Muscle layer of colon (tissue), 2 donors: ENCODE data around the gene UNCX.

Experiments
- H3K27ac ChIP-seq: one replicate; pipeline ENCODE4 v1.7.0; 2013; ENCODE audit warnings: low read depth, mild to moderate bottlenecking, low read length, moderate library complexity
- H3K27me3 ChIP-seq, 2 donors: one replicate each; pipeline ENCODE4 v1.7.0; 2013; ENCODE audit warnings: low read length in 2 of 2, mild to moderate bottlenecking in 2 of 2; ENCODE audit not compliant: insufficient read depth in 2 of 2, control insufficient read depth in 1 of 2
- H3K36me3 ChIP-seq: one replicate; pipeline ENCODE4 v1.7.0; 2013; ENCODE audit warnings: mild to moderate bottlenecking, low read length; ENCODE audit not compliant: insufficient read depth
- H3K4me1 ChIP-seq: one replicate; pipeline ENCODE4 v1.7.0; 2013; ENCODE audit warnings: mild to moderate bottlenecking, low read length; ENCODE audit not compliant: insufficient read depth
- H3K4me3 ChIP-seq, 2 donors: one replicate each; pipeline ENCODE4 v1.7.0; 2013; ENCODE audit warnings: low read length in 2 of 2, low read depth in 1 of 2, mild to moderate bottlenecking in 1 of 2, moderate library complexity in 1 of 2
- H3K9ac ChIP-seq: one replicate; pipeline ENCODE4 v1.7.0; 2013; ENCODE audit warnings: low read length
- H3K9me3 ChIP-seq: one replicate; pipeline ENCODE4 v1.7.0; 2013; ENCODE audit warnings: mild to moderate bottlenecking, low read length
- donor health status: abdominal sarcoma.
- donor health status: Adenocarcinoma of cecum.

The UNCX gene

DNA sequence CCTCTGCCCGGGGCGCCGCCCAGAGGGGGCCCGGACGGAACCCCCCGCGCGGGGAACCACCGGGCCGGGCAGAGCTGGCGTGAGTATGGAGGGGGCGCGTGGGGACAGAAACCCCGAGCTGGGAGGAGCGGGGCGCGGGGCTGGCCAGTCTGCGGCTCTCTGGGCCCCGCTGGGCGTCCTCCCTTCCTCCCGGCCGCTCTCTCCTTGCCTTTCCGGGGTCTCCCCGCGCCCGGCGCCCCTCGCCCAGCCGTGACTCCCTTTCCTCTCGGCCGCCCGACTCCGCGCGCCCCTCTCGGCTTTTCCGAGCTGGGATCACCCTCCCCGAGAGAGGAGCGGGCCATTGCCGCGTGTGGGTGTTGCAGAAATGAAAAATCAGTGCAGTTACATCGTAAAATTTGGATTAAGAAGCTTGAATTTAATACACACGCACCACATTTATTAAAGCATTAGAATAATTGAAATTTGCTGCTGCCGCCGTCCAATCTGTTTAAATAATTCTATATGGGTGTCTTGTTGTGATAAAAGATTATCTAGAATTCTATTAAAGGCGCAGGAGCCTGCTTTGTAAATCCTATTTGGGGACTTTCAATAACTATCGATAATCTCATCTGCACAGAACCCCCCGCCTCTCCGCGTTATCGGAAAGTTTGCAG lies 9.1 kb downstream of the UNCX start:
- Histone ChIP-seq H3K4me1 (no peaks in the 10 kb centered on the region), H3K27me3 (peaks cover 80 to 98% of the 10 kb centered on the region in 2 donors), H3K9ac (no peak overlapping the region), H3K27ac (no peak overlapping the region), H3K36me3 (no peaks in the 10 kb centered on the region), H3K4me3 (no peak overlapping the region), H3K9me3 (no peaks in the 10 kb centered on the region)

DNA sequence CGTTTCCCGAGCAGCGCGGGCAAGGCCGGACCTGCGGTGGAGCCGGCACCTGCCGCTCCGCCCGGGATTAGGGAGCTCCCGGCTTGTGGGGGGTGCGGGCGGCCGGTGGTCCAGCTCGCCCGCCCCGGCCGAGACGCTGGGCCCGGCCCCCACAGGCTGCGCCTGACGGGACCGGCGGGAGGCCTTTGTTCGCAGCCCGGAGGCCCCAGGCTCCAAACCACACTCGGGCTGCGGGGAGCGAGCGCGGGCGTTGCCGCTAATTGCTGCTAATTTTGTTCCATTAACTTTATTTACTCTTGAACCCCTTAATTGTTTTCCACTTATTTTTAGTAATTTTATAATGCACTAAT lies 9.6 kb downstream of the UNCX start:
- Histone ChIP-seq H3K27me3 (peaks cover 77 to 99% of the 10 kb centered on the region in 2 donors), H3K4me1 (no peaks in the 10 kb centered on the region)

GRCh38 chr7:1242606-1243289 lies 10.1 kb downstream of the UNCX start:
- H3K4me3 ChIP-seq = no peak overlapping the region
- H3K9me3 ChIP-seq = no peaks in the 10 kb centered on the region
- no peaks in the 10 kb centered on the region for H3K4me1 ChIP-seq
- no peak overlapping the region for H3K27ac ChIP-seq
- H3K27me3 ChIP-seq = peaks cover 74 to 99% of the 10 kb centered on the region in 2 donors
- H3K9ac ChIP-seq = no peak overlapping the region
- no peaks in the 10 kb centered on the region for H3K36me3 ChIP-seq

More for the DNA sequence above, 9.6 kb downstream of the UNCX start:
- Histone ChIP-seq H3K27ac (no peak overlapping the region), H3K9me3 (no peaks in the 10 kb centered on the region), H3K4me3 (no peak overlapping the region), H3K36me3 (no peaks in the 10 kb centered on the region), H3K9ac (no peak overlapping the region)

- H3K27ac ChIP-seq = no peak overlapping the region
- H3K4me1 ChIP-seq = no peaks in the 10 kb centered on the region
- H3K9ac ChIP-seq = no peak overlapping the region
- no peaks in the 10 kb centered on the region for H3K36me3 ChIP-seq
- H3K27me3 ChIP-seq = peaks cover 74 to 99% of the 10 kb centered on the region in 2 donors
- H3K4me3 ChIP-seq = no peak overlapping the region
- H3K9me3 ChIP-seq = no peaks in the 10 kb centered on the region
These were observed 10.8 kb downstream of the UNCX start for GRCh38 chr7:1243290-1243963.

GRCh38 chr7:1243964-1244416 lies 11.3 kb downstream of the UNCX start:
- Histone ChIP-seq H3K27me3 (peaks cover 73 to 98% of the 10 kb centered on the region in 2 donors), H3K4me1 (no peaks in the 10 kb centered on the region), H3K4me3 (no peak overlapping the region), H3K36me3 (no peaks in the 10 kb centered on the region), H3K9me3 (no peaks in the 10 kb centered on the region), H3K9ac (no peak overlapping the region), H3K27ac (no peak overlapping the region)

DNA sequence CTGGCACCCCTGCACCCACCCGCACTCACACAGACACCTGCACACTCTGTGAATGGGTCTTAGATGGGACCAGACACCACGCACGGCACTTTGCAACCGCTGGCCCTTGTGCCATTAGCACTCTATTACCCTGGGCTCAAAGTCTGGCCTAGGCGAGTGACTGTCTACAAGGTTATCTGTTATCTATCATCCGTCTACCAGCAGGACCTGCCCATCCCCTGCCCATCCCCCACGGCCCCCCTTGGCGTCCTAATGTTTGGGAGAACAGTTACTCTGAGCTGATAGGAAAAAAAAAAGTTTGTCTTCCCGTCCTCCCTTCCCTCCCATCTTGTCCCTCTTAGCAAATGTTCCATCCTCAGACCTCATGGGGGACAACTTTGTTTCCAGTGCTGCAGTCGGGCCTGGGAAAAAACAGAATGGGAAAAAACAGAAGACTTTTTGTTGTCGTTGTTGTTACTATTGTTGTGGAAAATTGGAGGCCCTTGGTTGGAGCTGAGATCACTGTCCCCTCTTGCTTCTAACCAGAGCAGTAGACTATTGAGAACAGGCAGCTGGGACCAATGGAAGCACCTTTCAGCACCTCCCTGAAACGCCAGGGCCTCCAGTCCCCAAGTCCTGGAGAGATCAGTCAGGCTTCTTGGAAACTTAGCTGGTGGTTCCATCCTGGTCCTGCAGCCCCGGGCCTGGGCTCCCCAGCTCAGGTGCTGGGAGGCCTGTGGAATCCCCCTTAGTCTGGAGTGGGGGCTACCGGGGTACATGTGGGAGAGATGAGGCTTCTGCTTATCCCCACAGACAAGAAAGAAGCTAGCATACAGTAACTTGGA lies 12.2 kb downstream of the UNCX start:
- peaks cover 64 to 95% of the 10 kb centered on the region in 2 donors for H3K27me3 ChIP-seq
- H3K27ac ChIP-seq = no peak overlapping the region
- no peak overlapping the region for H3K9ac ChIP-seq
- H3K36me3 ChIP-seq = no peaks in the 10 kb centered on the region
- no peaks in the 10 kb centered on the region for H3K9me3 ChIP-seq
- H3K4me1 ChIP-seq = no peaks in the 10 kb centered on the region
- no peak overlapping the region for H3K4me3 ChIP-seq

GRCh38 chr7:1245524-1246050 lies 12.9 kb downstream of the UNCX start:
- no peak overlapping the region for H3K4me3 ChIP-seq
- no peaks in the 10 kb centered on the region for H3K36me3 ChIP-seq
- no peak overlapping the region for H3K9ac ChIP-seq
- no peak overlapping the region for H3K27ac ChIP-seq
- peaks cover 60 to 92% of the 10 kb centered on the region in 2 donors for H3K27me3 ChIP-seq
- no peaks in the 10 kb centered on the region for H3K4me1 ChIP-seq
- no peaks in the 10 kb centered on the region for H3K9me3 ChIP-seq

GRCh38 chr7:1246160-1246870 lies 13.6 kb downstream of the UNCX start:
- Histone ChIP-seq H3K27ac (no peak overlapping the region), H3K4me1 (no peaks in the 10 kb centered on the region), H3K9ac (no peak overlapping the region), H3K27me3 (peaks cover 60 to 92% of the 10 kb centered on the region in 2 donors), H3K9me3 (no peaks in the 10 kb centered on the region), H3K4me3 (no peak overlapping the region), H3K36me3 (no peaks in the 10 kb centered on the region)

DNA sequence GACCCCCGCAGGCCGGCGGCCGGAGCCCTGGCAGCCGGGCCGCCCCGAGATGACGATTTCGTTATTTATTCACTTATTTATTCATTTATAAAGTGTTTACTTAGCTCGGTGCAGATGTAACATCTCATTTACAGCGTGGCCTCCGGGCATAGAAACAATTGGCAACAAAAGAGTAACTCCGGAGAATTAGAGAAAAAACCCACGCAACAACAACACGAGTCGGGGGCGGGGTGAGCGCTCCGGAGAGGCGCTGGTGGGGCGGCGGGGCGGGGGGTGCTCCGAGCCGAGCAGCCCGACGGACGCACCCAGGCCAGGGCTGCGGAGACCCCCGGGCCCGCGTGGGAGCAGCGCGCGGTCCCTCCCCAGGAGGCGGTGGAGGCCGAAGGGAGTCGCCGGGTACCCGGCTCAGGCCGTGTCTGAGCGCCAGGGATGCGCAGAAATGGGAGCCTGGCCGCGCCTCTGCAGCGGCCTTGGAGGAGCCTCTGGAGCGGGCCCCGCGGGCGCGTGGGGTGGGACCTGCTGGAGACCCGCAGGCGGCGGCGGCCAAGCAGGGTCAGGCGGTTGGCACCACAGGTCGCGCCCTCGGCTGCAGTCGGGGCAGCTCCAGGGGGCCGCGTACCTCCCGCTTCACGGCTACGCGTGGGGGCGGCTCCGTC lies 14.3 kb downstream of the UNCX start:
- no peaks in the 10 kb centered on the region for H3K4me1 ChIP-seq
- peaks cover 56 to 92% of the 10 kb centered on the region in 2 donors for H3K27me3 ChIP-seq
- no peak overlapping the region for H3K4me3 ChIP-seq
- H3K27ac ChIP-seq = no peak overlapping the region
- H3K9ac ChIP-seq = no peak overlapping the region
- H3K9me3 ChIP-seq = no peaks in the 10 kb centered on the region
- no peaks in the 10 kb centered on the region for H3K36me3 ChIP-seq

DNA sequence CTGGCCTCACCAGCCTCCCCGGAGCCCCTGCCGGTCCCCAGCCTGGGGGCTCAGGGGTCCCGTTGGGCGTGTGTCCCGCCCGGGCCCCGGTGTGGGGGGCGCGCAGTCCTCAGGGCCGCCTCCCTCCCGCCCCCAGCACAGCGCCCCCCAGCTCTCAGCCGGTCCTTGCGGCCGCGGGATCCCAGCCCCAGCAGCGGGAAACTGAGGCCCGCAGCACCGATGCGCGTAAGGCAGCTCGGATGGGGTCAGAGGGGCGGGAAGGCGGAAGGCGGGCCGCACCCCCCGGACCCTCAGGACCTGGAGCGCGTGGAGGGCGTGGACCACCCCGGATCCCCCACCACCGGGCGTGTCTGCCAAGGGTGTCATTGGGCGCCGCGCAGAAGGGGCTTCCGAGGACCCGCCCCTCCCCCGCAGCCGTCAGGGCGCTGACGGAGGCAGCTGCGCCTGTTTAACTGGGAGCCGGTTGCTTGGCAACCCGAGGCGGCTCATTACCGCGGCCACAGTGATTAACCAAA lies 14.9 kb downstream of the UNCX start:
- H3K9ac ChIP-seq = no peak overlapping the region
- no peak overlapping the region for H3K4me3 ChIP-seq
- H3K27me3 ChIP-seq = peaks cover 52 to 92% of the 10 kb centered on the region in 2 donors
- H3K4me1 ChIP-seq = no peaks in the 10 kb centered on the region
- H3K27ac ChIP-seq = no peak overlapping the region
- H3K36me3 ChIP-seq = no peaks in the 10 kb centered on the region
- no peaks in the 10 kb centered on the region for H3K9me3 ChIP-seq
